Activated T-cell treated with anti-CD3 and anti-CD28 coated beads for 48 hours (primary cell): ENCODE data around the gene APOL1.

Experiments used
- DNase-seq: peaks from one replicate; pipeline ENCODE4 v3.0.0-alpha.2; 2020; ENCODE audit warnings: low read depth

The APOL1 gene

DNA sequence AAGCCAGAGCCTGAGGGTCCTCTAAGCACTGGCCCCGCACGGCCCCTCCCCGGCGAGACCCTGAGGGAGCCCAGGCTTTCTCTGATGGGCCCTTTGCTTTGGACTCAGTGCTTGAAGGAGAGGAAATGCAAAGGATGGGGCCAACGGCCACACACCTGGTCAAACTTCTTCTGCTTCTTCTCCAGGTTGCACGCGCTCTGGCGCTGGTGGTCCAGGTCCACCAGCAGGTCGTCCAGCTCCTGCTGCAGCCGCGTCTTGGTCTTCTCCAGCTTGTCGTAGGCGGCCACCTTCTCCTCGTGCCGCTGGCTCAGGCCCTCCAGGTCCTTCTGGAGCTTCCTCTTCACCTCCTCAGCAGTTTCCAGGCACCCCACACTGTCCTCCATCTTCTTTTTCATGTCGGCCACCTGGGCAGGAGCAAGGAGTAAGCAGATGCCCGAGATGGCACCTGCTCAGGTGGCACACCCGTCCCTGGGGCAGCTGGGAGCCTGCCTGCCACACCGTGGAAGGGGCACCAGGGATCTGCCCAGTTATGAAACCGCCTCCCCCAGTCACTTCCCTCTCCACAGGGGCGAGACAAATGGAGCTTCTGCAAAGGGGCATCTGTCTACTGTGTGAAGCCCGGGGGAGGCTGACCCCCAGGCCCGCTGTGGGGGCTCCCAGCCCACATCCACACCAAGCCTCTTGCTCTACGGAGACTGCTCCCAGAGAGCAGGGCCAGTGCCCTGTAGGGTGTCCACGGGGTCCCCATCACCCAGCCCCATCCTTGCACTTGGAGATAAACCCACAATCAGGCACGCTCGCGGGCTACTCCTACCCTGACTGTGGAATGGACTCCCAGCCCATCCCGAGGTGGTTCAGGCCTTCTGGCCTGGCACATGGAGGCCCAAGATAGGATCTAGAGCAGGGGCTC is 39.2 kb downstream of the APOL1 start:
- DNase-seq = no peak

DNA sequence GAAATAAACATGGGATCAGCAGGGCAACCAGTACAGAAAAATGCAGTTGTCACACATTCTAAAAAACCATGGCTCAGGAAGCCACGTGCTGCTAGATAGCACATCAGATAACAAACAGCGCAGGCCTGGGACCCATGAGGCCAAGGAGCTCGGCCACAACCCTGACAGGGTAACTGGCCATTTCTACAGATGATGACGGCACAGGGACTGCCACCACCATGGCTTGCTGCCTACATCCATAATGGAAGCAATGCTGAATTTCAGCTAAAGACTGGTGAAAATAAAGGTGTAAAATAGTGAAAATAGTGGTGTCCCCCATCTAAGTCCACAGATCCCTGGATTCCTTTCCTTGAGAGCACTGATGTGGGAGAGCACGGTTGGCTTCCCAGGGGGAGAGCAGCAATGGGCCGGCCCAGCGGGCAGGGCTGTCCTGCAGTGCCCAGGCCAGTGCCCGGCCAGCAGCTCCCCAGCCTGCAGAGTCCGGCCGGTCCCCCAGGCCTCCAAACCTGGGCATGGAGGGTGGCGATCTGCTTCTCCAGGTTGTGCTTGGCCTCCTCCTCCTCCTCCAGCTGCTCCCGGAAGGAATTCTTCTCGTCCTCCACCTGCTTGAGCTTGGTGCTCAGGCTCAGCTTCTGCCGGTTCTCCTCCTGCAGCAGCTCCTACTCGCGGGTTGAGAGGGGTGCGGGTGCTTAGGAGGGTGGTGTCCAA is 40.0 kb downstream of the APOL1 start:
- DNase-seq = no peak

DNA sequence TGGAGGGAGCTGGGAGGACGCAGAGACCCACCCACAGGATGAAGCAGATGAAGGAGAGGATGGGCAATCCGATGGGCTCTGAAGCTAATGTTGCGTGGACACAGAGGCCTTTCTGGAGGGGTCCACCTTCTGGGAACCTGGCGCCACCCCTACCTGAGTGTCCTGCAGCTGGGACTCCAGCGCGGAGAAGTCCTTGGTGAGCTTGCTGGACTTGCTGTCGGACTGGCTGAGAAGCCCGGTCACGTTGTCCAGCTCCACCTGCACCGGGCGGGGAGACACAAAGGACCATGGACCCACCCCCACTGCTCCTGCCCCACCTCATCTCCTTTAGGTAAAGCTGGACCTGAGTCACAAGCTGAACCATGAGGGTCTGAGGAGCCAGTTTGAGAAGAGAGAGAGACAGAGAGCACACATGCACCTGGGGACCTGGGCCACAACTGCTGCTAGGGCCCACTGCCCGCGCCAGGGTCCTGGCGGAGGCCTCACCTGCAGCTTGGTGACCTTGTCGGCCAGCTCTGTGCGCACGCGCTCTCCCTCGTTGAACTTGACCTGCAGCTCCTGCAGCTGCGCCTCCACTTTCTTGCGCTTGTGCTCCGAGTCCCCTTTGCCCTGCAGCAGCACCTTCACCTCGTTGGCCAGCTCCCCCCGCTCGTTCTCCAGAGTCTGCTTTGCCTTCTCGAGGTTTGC is 40.8 kb downstream of the APOL1 start:
- DNase-seq = no peak

DNA sequence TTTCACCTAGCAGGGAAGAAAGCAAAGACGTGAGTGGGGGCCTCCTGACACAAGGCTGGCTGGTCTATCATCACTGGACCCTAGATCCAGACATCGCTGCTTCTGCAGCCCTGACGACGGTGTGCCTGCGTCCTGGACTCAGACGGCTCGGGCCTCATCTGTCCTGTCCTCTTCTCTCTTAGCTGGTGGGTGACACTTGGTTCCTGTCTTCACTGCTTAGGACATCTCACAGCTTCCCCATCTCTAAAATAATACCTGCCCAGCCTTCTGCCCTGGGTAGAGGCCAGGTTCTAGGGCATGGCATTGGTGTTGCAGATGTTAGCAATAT is 41.3 kb downstream of the APOL1 start:
- no peak for DNase-seq

DNA sequence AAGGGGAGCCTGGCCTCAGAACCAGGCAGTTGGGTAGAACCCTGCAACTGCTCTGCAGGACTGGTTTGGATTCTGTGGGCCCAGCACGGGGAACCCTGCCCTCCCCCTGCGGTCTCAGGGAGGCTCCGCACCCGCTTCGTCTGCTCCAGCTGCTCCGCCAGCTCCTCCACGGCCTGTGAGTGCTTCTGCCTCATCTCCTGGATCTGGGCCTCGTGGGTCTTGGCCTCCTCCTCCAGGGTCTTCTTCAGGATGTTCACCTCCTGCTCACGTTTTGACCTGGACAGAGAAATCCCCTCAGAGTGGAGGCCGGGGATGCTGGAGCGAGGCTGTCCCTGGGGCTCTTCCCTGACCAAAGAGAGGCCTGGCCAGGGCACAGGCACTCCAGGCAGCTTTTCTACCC is 41.9 kb downstream of the APOL1 start:
- DNase-seq = no peak

DNA sequence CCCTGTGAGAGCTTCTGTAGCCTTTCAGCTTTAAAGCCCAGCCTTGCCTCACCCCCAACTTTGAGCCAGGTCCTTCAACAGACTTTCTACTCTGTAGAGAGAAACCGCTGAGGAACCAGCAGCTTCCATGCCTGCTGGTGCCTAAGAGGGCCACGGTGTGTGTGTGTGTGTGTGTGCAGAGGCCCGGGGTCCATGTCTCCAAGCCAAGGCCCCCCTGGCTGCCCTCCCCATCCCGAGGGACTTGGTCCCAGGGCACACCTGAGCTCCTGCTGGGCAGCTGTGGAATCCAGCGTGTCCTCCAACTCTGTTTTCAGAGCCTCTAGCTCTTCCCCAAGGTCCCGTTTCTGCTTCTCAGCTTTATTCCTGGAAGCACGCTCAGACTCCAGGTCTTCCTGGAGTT is 42.3 kb downstream of the APOL1 start:
- no peak for DNase-seq

DNA sequence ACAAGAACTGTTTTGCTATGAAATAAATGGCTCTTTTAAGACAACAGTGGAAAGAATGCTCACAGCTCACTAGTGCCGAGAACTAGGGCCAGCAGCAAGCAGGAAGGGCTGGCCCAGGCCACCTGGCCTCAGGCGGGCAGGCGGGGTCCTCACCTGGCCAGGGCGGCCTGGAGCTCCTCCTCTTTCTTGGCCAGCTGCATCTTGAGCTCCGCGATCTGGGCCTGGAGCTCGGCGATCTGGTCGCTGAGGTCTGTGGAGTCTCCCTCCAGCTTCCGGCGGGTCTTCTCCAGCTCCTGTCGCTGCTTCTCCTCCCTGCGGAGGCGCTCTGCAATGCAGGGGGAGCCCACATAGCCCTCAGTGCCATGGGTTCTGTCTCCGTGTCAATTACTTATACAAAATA is 43.8 kb downstream of the APOL1 start:
- no peak for DNase-seq

DNA sequence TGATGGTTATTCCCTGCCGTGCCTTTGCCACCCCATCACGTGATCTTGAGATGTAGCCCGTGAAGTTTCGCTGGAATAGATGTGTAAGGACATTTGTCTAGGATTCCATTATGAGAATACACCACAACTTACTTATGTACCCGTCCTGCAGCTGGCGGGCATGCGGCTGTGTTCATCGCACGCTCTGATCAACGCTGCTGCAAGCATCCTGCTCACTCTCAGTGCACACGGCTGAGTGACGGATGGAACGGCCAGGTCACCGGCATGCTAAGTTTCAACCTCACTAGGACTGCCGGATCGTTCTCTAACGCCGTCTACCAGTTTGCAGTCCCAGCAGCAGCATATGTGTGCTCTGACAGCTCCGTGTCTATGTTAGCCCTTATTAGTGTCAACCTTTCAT is 44.6 kb downstream of the APOL1 start:
- no peak for DNase-seq

DNA sequence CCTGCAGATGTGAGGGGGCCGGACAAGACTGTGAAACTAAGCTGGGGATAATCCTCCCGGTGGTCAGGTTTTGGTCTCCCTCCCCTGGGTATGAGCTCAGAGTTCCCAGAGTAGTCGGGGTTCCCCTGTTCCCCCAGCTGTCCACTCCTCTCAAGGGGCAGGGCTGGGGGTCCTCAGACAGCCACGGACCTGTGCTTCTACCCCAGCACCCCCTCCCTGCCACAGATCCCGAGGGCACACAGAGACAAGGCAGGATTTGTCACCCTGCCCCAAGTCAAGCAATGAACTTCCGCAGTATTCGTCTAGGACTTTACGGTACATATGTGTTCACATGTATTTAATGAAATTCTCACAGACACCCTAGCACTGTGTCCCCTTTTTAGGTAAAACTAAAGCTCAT is 45.2 kb downstream of the APOL1 start:
- no peak for DNase-seq

DNA sequence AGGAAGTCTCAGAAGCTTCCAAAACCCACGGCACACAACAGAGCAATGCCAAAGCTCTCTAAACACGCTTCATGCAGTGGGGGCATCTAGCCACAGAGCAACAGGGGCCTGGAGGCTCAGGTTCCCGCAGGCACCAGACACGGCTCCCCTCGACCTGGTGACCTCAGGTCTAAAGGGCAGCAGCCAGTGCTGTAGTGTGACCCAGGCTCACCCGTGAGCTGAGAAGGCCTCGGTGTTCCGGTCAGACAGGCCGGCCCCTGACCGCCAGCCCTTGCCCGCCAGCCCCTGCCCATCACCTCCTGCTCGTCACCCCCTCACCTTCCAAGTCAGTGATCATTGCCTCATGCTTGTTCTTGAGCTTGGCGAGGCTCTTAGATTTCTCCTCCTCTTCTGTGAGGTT is 45.7 kb downstream of the APOL1 start:
- no peak for DNase-seq

DNA sequence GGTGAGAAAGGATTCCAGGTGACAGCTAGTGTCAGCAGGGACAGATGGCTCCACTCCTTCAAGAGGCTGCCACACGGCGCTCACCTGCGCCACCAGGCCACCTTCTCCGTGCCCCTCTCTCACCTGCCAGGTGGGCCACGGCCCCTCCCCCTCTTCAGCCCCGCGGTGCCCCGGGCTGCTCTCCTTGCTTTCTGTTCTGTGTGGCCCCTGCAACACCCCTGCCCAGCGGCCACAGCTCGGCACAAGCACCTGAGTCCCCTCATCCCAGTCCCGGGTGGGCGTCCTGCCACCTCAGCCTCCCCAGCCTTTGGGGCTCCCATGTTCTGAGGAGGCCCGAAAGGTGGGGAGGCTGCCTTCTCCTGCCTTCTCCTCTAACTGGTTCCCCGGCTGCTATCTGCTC is 46.4 kb downstream of the APOL1 start:
- DNase-seq = no peak

DNA sequence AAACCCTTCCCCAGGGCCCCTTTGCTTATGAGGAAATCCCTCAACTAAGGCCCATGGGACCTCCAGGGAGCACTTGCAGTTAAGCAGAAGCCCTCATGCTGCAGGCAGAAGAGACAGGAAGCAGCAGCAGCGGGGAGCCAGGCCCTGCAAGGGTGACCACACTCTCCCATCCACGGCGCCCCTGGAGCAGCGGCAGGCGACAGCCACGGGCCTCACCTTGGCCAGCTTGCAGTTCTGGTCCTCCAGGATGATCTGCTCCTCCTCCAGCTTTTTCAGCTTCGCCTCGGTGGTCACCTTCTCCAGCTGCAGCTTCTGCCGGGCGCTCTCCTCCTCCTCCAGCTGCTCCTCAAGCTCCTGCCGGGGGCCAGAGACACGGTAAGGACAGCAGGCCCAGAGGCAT is 47.0 kb downstream of the APOL1 start:
- no peak for DNase-seq

DNA sequence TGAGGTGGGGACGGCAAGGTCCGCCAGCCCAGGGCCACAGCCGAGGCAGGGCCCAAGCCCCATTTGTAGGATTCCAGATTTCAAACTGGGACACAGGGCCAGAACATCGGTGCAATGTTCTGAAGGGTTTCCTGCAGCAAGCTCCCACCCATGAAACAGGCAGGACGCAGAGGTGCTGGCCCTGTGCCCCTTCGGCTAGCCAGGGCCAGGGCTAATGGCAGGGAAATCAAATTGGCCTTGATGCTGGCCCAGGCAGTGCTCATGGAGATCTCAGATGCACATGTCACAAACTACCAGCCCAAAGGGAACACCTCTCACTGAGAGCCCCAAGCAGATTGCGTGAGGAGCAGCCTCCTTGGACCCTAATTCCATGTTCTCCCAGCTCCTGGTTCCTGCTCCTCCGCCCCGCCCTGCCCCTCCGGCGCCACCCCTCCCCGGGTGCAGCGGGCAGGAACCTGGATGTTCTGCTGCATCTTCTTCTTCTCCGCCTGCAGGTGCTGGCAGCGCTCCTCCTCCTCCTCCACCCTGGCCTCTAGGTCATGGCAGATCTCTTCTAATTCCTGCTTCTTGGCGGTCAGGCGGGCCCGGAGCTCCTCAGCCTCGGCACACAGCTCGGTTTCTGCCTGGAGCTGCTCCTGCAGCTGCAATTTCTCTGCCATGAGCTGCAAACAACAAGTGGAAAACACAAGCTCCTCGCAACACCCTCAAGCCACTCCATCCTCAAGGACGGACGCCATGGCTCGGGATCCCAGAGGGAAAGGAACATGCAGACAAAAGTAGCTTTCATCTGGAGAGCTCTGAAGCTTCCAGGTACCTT is 47.7 kb downstream of the APOL1 start:
- no peak for DNase-seq

DNA sequence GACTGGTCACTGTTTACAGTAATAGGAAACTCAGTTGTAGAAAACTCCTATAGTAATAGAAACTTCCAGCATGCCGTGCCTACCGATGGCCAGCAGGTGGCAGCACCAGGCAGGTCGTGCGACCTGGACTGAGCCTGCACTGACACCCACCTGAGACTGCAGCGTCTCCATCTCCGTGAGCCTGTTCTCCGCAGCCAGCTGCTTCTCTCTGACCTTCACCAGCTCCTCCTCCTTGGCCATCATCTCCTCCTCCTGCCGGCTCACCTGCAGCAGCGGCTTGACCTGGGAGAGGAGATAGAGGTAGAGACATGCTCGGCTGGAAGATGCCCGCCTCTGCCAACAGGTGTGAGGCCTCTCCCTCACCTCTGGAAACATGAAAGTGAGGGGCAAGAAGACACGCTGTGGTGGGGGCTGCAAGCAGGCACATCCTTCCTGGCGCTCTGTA is 48.5 kb downstream of the APOL1 start:
- DNase-seq = peak; percentile 69

DNA sequence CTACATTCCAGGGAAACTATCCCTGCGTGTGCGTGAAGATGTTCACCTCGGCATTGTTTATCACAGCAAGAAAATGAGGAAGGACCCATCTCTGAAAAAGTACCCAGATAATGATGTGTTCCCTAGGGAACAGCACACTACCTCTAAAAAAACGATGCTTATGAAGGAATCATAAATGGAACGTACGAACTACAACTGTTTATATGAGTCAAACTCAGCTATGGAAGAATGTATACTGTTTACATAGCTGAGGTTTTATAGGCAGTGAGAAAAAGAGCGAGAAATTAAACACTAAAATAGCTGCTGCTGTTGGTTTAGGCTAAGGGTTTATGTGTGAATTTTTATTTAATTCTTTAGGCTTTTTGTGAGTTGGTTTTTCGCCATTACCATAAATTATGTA is 48.9 kb downstream of the APOL1 start:
- no peak for DNase-seq

DNA sequence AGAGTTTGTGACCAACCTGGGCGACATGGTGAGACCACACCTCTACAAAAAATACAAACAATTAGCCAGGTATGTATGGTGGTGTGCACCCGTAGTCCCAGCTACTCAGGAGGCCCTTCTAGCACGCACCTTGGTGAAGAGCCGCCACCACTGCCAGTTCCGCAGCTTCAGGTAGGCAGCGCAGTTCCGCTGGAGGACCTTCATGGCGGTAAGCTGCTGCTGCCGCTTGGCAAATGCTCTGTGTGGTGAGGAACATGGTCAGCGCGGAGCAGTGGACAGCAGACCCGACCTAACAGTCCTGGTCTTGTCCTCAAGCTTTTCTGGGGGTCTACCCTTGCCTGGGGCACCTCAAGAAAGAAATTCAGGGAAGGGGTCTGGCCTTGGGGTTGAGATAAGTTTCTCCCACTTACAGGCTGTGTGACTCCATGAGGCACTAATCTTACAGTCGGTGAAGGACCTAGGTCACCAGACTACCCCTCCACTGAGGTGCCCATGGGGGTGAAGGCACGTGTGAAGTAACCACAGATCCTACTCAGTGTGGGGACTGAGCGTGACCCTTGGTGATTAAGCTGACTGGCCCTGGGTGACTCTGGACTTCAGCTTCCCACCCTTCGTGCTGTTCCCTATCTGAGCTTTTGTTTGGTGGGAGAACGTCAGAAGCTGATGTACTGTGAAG is 49.6 kb downstream of the APOL1 start:
- no peak for DNase-seq

DNA sequence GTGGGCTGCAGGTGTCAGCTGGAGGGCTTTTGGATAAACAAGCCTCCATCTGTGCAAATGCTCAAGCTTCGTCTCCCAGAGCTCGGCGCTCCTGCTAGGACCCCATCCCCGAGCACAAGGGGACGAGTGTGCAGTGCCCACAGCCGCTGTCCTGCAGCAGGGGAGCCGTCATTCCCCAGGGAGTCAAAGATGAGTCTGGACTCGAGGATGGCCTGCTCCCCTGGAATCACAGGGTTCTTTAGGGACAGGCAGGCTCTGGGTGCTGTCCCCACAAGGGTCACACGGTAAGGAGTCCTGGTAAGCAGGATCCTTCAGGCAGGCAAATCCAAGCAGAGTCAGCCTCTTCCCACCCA is 50.2 kb downstream of the APOL1 start:
- no peak for DNase-seq

DNA sequence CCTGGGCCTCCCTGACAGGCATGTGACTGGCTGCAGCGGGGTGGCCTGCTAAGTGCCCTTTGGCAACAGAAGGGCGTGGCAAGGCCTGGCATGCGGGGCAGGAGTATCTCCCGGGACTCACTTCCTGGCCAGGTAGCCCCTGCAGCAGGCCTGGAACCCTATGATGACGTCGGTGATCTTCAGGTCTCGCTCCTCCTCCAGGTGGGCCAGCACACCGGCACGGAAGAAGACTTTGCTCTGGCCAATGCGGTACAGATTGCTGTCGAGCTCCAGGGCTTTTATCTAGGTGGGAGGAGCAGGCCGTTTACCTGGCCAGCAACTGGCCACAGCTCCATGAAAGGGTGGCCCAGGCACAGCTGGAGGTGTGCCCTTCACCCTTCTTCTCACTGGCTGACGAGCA is 50.9 kb downstream of the APOL1 start:
- no peak for DNase-seq

DNA sequence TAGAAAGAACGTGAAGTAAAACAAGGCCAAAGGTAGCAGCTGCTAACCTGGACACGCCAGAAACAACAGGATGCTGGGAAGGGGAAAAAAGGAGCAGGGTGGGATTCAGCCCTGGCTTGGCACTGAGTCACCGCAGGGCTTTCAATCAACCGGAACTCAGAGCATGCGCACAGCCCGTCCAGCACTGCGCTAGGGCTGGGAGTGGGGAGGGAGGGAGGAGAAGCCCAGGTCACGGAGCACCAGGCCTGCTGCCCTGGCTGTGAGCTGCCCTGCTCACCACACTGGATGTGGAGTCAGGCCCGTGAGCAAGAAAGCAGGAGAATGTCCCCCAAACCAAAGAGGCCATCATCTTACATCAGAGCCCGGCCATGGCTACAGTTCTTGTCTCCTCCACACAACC is 51.5 kb downstream of the APOL1 start:
- no peak for DNase-seq

DNA sequence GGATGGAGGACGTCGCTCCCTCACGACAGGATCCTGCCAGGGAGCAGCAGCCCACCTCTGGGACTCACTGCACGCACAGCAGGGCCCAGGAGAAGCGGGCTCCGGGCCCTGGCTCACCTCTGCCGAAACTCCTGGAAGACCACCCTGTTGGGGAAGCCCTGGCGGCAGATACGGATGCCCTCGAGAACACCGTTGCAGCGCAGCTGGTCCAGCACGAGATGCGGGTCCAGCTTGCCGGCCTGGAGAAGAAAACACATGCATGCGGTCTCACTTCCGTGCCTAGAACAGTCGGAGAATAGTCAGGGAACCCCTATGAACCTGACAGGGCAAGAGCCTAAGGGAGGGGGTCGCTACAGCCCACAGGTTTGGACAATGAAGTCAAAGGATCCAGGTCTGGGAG is 52.9 kb downstream of the APOL1 start:
- DNase-seq = no peak

DNA sequence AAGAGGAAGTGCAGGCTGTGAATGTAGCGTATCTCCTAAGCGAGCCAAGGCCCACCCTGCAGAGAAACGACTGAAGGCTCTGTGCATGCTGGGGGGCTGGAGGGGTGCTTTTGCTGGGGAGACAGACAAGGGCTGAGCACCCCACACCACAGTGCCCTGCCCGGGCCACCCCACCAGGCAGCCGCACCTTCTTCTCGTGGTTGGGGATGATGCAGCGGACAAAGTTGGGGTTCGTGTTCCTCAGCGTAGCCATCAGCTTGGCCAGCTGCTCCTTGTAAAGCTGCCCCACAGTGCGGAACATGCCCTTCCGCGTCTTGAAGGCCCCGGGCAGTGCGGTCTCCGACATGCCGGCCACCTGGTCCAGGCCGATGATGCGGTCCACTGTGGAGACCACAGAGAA is 53.3 kb downstream of the APOL1 start:
- no peak for DNase-seq

DNA sequence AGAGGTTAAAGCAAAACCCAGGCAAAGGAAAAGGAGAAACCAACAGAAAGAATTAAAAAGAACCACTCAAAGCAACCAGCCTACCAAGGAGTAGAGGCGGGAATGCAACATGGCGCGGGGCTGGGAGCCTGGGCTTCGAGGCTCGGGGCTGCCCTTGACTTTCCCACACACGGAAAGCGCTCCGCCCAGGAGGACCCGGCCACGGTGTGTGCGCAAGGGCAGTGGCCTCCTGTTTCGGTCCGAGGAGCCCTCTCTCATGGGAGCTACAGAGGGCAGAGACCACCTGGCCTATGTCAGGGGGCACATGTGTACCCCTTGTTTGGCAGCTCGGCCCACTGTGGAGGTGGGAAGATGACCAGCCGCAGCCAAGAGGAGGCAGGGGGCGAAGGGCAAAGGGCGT is 55.9 kb downstream of the APOL1 start:
- DNase-seq = no peak
